HUES6 (cell line): ENCODE data around the gene SELP.

Experiments used
- H3K27ac ChIP-seq: 2 replicates; pipeline ENCODE4 v1.7.0; 2013; ENCODE audit warnings: low read depth, mild to moderate bottlenecking, low read length, inconsistent platforms
- H3K27me3 ChIP-seq: 2 replicates; pipeline ENCODE4 v1.6.1; 2013; ENCODE audit warnings: low read length; ENCODE audit not compliant: control insufficient read depth, insufficient read depth
- H3K36me3 ChIP-seq: 2 replicates; pipeline ENCODE4 v1.6.1; 2013; ENCODE audit warnings: low read length; ENCODE audit not compliant: control insufficient read depth, insufficient read depth
- H3K4me1 ChIP-seq: 2 replicates; pipeline ENCODE4 v1.6.1; 2013; ENCODE audit warnings: low read length; ENCODE audit not compliant: control insufficient read depth, insufficient read depth
- H3K4me3 ChIP-seq: 2 replicates; pipeline ENCODE4 v1.5.1; 2013; ENCODE audit warnings: low read depth, low read length
- H3K9ac ChIP-seq: one replicate; pipeline ENCODE4 v1.6.1; 2013; ENCODE audit warnings: mild to moderate bottlenecking, low read length
- H3K9me3 ChIP-seq: 2 replicates; pipeline ENCODE4 v1.6.1; 2013; ENCODE audit warnings: low read depth, low read length; ENCODE audit not compliant: control insufficient read depth, insufficient read depth

The SELP gene

DNA sequence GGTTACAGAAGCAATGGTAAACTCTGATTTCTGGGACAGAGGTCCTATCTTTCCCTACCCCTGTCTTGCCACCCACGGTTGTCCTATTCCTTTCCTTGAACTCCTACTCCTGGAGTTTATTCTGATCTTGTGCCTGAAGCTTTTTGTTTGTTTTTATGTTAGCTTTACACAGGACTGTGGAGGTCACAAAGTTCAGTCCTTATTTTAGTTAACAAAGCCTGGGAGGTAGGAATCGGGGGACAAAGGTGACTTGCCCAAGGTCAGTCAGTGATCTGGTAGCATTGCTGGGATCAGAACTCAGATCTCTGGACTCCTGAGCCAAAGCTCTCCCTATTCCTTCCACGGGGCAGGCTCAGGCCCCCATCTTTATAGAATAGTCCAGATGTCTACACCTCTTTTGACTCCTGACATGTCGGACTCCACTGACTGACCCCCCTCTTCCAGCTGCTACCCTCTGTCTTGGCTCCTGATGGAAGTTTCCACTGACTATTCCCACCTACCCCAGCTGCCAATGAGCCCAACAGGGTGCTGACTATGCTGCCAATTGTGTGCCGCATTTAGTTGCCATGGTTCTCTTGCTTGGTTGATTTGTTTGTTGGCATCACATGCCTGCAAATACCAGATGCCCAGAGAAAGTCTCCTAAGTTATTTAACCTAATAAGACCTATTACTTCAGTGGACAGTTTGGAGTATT is 53.5 kb downstream of the SELP start:
- no peak overlapping the region for H3K4me3 ChIP-seq
- H3K9ac ChIP-seq: no peak overlapping the region
- no peaks in the 10 kb centered on the region for H3K9me3 ChIP-seq
- H3K27ac ChIP-seq: no peak overlapping the region
- no peaks in the 10 kb centered on the region for H3K36me3 ChIP-seq
- H3K27me3 ChIP-seq: no peaks in the 10 kb centered on the region
- peaks cover 3% of the 10 kb centered on the region; the same call in 1 of the 2 replicates for H3K4me1 ChIP-seq

DNA sequence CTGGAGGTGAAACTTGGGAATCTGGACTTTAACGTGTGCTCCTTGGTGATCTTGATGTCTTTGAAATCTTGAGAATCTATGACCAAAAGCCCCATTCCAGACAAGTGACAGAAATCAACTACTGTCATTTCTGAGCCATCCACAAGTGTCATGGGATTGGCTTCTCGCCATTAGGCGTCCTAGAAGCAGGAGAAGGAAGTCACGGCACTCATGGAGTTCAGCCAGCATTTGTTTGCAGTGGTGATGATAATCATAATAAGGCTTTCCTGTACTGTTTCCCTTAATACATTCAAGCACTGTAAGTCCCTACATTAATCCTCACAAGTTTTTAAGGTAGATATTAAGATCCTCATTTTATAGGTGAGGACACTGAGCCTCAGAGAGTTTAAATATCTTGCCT is 55.6 kb downstream of the SELP start:
- Histone ChIP-seq H3K4me1 (peaks cover 3% of the 10 kb centered on the region; the same call in 1 of the 2 replicates), H3K9ac (no peak overlapping the region), H3K27me3 (no peaks in the 10 kb centered on the region), H3K4me3 (no peak overlapping the region), H3K36me3 (no peaks in the 10 kb centered on the region), H3K9me3 (no peaks in the 10 kb centered on the region), H3K27ac (no peak overlapping the region)

DNA sequence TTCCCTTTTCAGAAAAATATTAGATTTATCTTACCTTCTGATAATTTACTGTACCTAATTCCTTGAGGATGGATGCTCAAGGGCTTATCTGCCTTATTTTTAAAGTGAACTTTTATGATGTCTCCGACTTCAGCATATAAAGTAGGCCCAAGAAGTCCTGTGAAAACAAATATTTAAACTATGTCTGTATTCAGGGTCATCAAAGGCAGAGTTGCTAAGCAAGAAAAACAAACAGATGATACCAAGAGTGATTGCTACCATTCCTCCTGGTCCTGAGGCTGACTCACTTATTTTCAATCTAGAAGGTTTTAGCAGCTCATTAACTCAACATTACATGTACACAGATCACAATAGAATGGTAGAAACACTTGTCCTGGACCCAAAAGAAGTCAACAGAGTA is 57.7 kb downstream of the SELP start:
- H3K9me3 ChIP-seq: no peaks in the 10 kb centered on the region
- H3K36me3 ChIP-seq: no peaks in the 10 kb centered on the region
- H3K27me3 ChIP-seq: no peaks in the 10 kb centered on the region
- H3K4me3 ChIP-seq: no peak overlapping the region
- H3K27ac ChIP-seq: no peak overlapping the region
- H3K4me1 ChIP-seq: peaks cover 3% of the 10 kb centered on the region; the same call in 1 of the 2 replicates
- no peak overlapping the region for H3K9ac ChIP-seq

DNA sequence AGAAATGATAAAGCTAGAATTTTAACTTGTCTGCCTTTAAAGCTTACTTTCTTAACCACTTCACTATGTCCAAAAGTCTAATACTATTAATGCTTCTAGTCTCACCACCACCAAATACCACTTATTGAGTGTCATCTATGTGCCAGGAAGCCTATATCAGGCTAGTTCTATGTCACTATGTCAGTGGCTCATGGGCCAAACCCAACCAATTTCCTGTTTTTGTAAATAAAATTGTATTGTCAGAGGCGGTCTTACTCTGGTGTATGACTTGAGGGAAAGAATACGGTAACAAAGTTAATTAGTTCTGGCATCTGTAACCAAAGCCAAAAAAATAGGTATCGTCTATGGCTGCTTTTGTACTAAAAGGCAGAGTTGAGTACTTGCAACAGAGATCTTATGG is 58.5 kb downstream of the SELP start:
- no peaks in the 10 kb centered on the region for H3K36me3 ChIP-seq
- H3K4me1 ChIP-seq: peaks cover 3% of the 10 kb centered on the region; the same call in 1 of the 2 replicates
- no peak overlapping the region for H3K27ac ChIP-seq
- H3K27me3 ChIP-seq: no peaks in the 10 kb centered on the region
- no peak overlapping the region for H3K4me3 ChIP-seq
- H3K9me3 ChIP-seq: no peaks in the 10 kb centered on the region
- H3K9ac ChIP-seq: no peak overlapping the region

DNA sequence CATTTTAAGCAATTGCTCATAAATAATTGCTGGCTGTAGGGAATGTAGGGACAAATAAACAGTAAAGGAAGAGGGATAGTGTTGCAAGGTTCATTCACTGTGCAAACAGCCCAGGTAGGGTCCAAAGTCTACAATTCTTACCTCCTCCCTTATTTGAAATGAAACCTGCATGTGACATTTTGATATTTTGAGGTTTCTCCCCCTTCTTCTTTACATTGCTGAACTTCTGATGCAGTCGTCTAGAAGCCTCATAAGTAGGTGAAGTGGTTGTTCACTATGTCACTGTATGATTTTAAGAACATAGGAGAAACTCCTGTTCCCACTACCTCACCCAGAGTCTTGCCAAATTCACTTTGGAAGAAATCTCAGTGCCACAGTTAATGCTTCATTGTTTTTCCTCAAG is 59.8 kb downstream of the SELP start:
- no peaks in the 10 kb centered on the region for H3K27me3 ChIP-seq
- no peak overlapping the region for H3K27ac ChIP-seq
- no peaks in the 10 kb centered on the region for H3K9me3 ChIP-seq
- no peaks in the 10 kb centered on the region for H3K36me3 ChIP-seq
- H3K4me1 ChIP-seq: peaks cover 3% of the 10 kb centered on the region; the same call in 1 of the 2 replicates
- H3K9ac ChIP-seq: no peak overlapping the region
- no peak overlapping the region for H3K4me3 ChIP-seq

DNA sequence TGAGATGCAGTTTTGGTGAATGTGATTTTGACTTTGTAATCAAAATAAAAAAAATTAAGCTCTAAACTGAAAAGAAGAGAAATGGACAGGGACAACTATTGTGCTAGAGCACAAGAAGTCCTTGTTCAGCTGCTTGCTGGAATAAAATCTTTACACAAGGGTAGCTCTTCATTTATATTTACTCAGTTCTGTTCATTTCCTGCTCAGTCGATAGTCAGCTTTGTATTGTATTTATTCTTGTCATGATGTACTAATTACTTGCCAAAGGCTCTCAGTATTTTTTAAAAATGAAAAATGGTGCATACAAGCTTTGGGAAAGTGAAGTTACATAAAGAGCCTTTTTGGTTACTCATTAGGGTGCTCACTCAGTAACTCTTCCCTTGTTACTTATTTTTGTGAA is 61.4 kb downstream of the SELP start:
- H3K27me3 ChIP-seq: no peaks in the 10 kb centered on the region

DNA sequence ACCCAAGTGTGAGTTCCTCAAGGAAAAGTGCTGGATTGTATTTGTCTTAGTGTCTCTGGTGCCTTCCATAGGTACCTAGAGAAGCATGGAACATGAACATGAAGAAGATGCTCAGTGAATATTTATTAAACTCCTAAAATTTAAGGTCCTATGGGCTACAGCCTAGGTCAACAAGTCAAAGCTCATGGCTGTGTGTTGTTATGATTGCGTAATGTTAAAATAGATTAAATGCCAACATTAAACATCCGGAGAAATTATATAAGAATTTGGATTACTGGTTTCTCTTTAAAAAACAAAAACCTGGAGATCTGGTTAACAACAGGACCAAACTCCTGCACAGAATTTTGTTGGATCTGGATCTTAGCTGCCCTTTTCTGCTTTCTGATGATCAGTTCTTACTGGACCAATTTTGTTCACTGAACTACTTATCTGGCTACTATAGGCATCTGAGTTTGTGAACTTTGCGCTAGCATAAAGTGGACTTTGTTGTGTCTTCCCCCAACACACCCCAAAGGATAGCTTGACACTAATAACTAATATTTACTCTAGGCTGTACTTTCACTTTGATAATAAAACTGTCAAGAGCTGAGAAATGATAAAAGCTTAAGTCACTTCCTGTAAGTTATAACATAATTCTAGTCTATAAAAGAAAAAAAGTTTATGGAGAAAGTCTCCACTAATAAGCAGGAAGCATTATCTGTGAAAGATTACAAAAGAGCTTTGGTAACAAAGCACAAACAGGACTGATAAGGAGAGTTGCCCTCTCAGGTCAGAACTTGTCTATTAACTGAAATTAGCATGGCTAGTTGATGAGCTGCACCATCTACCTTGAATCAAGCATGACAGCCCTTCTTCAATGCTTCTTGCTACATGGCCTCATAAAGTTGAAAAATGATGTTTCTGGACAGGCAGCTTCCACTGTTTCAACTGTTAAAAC is 64.3 kb downstream of the SELP start:
- Histone ChIP-seq H3K27me3 (no peaks in the 10 kb centered on the region), H3K4me1 (no peaks in the 10 kb centered on the region), H3K27ac (no peak overlapping the region)

More for the DNA sequence above, 61.4 kb downstream of the SELP start:
- Histone ChIP-seq H3K4me3 (no peak overlapping the region), H3K27ac (no peak overlapping the region), H3K9ac (no peak overlapping the region), H3K4me1 (peaks cover 3% of the 10 kb centered on the region; the same call in 1 of the 2 replicates), H3K36me3 (no peaks in the 10 kb centered on the region), H3K9me3 (no peaks in the 10 kb centered on the region)

DNA sequence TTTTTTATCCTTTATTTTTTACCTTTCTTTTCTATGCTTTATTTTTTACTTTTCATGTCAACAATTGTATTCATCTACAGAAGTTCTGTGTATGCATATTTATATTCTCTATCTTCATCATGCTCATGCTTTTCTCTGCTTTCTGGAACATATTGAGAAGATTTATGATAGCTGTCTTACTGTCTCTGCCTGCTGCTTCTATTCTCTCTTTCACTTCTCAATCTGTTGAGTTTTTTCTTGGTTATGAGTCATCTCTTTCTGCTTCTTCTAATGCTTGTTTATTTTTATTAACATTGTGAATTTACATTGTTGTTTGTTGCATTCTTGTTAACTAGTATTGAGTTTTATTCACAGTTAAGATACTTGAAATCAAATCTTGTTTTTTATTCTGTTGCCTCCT is 66.3 kb downstream of the SELP start:
- peaks cover 4% of the 10 kb centered on the region; the same call in 1 of the 2 replicates for H3K9me3 ChIP-seq
- no peaks in the 10 kb centered on the region for H3K4me1 ChIP-seq
- H3K4me3 ChIP-seq: no peak overlapping the region
- H3K9ac ChIP-seq: no peak overlapping the region
- no peak overlapping the region for H3K27ac ChIP-seq
- no peaks in the 10 kb centered on the region for H3K27me3 ChIP-seq
- H3K36me3 ChIP-seq: no peaks in the 10 kb centered on the region

More for the DNA sequence above, 64.3 kb downstream of the SELP start:
- Histone ChIP-seq H3K9me3 (peaks cover 4% of the 10 kb centered on the region; the same call in 1 of the 2 replicates), H3K36me3 (no peaks in the 10 kb centered on the region), H3K9ac (no peak overlapping the region), H3K4me3 (no peak overlapping the region)

DNA sequence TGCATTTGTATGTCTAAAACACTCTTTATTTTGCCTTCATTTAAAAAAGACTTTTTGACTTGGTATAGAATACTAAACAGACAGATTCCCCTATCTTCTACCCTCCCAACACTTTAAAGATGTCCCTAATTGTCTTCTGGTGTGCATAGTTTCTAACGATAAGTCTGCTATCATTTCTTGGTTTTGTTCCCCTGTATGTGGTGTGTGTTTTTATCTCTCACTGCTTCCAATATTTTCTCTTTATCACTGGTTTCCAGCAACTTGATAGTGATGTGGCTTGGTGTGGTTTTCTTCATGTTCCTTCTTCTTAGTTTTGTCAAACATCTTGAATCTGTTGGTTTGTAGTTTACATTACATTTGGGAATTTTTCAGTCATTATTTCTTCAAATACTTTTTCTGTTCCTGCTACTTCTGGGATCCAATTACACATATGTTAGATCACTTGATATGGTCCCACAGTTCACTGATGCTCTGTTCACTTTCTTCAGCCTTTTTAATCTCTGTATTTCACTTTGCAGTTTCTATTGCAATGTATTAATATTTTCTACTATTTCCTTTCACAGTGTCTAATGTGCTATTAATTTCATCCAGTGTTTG is 66.8 kb downstream of the SELP start:
- no peak overlapping the region for H3K9ac ChIP-seq
- no peaks in the 10 kb centered on the region for H3K36me3 ChIP-seq
- H3K27me3 ChIP-seq: no peaks in the 10 kb centered on the region
- no peak overlapping the region for H3K27ac ChIP-seq
- peaks cover 4% of the 10 kb centered on the region; the same call in 1 of the 2 replicates for H3K9me3 ChIP-seq
- H3K4me3 ChIP-seq: no peak overlapping the region
- H3K4me1 ChIP-seq: no peaks in the 10 kb centered on the region

DNA sequence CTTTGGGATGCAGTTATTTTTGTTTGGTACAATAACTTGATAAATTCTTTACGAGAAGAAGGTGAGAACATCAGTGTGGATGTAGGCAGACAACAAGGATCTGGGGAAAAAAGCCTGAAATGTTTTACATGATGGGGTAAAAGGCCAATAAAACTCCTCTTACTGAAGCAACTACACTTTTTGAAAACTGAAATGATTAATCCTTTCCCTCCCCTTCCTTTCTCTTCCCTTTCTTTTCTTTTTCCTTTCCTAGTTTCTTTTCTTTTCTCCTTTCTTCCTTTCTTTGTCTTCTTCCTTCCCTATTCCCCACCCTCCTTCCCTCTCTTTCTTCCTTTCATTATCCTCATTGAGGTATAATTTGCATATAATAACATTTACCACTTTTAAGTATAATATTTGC is 68.2 kb downstream of the SELP start:
- Histone ChIP-seq H3K27ac (no peak overlapping the region), H3K36me3 (no peaks in the 10 kb centered on the region), H3K4me3 (no peak overlapping the region), H3K4me1 (no peaks in the 10 kb centered on the region), H3K9ac (no peak overlapping the region), H3K27me3 (no peaks in the 10 kb centered on the region), H3K9me3 (peaks cover 4% of the 10 kb centered on the region; the same call in 1 of the 2 replicates)

DNA sequence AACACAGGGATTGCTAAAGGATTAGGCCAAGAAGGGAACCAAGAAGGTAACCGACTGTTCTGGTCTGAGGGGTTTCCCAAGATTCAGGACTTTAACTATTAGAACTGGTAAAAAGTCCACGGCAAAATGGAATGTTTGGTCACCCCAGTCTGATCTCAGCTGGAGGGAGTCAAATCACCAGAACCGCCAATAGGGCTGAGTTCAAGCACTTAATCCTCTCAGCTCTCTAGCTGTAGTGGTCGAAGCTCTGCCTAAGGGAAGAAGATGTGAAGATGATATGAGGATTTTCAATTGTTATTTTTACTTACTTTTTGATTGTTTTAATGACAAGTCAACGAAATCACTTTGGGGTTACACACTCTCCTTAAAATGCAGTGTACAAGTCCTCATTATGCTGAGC is 72.8 kb downstream of the SELP start:
- Histone ChIP-seq H3K36me3 (no peaks in the 10 kb centered on the region), H3K27me3 (no peaks in the 10 kb centered on the region), H3K4me1 (no peaks in the 10 kb centered on the region), H3K9me3 (no peaks in the 10 kb centered on the region), H3K27ac (no peak overlapping the region), H3K4me3 (no peak overlapping the region), H3K9ac (no peak overlapping the region)
